GM18867 (cell line): Measurements from ENCODE around the gene ADGRA1.

Source experiments
- ATAC-seq: cut with Tn5 transposase; IDR thresholded peaks from one replicate; pipeline ENCODE4 v1.9.1; 2021; ENCODE audit warnings: mild to moderate bottlenecking, moderate library complexity; ENCODE audit not compliant: unreplicated experiment

ADGRA1 gene

GRCh38 chr10:133160826-133161471 lies 73.2 kb downstream of the ADGRA1 start:
- ATAC-seq, result no peak

- ATAC-seq, result no peak
Measured at GRCh38 chr10:133161486-133162109, 73.9 kb downstream of the ADGRA1 start.

DNA sequence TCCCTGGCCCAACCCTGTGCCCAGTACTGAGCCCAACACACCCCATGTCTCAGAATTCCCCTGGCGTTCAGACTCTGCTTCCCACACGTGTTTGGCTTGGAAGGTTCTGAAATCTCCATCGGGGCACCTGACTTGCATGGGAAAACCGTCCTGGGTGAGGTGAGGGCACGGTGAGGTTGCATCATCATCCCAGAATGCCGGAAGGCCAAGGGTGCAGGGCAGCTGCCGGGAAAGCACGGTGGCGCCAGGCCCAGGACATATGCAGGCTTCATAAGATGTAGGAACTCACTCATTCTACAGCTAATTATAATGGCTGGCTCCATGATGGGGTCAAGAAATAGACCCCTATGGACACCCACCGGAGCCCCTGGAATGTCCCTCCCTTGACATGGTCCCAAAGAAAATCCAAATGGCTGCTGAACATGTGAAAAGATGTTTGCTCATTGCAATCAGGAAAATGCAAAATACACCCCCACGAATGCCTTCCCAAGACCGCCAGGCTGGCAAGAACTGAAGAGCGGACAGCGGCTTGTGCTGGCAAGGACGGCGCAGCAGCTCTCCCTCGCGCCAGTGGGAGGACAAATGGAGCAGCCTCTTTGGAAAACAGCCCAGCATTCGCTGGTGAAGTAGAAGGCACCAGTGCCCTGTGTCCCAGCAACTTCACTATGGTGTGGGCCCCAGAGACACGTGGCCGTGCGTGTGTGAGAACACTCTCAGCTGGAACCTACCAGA lies 74.6 kb downstream of the ADGRA1 start:
- no peak for ATAC-seq

DNA sequence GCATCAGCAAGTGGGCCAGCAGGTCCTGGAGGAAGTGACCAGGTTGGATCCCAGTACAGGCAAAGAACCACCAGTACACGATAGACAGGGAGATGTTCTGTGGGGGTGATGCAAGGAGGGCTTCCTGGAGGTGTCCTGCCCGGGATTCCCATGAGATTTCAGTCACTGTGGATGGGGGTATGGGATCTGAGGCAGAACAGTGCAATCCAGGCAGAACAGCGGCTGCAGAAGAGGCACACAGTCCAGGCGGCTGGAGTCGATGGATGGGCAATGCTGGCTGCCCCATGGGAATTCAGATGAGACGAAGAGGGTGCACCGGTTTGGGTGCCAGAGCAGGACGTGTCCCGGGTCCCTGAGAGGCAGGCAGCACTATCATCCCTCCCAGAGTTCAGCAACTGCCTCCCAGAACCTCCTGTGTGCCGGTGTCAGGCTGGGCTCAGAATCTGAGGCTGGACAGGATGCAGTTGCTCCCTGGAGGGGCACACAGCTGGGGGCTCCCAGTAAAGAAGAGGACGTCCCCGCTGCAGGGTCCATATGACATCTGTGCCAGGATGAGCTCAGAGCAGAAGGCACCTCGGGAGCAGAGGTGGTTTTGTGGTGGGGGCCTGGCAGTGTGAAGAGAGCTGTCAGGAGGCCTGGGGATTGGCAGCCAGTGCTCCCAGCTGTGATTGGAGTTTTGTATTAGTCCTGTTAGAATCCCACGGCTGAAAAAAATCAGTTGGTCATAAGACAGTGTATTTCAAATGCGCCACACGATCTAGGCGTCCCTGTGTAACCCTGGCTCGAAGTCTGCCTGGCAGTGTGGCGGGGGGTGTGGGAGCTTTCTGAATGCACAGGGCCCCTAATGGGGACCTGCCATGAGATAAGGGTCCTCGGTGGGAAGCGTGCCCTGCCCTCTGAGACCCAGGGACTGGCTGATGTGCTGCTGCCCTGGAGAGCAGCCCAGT lies 75.5 kb downstream of the ADGRA1 start:
- ATAC-seq, result no peak

GRCh38 chr10:133163889-133164815 lies 76.4 kb downstream of the ADGRA1 start:
- no peak for ATAC-seq

- ATAC-seq, result no peak
Measured at GRCh38 chr10:133164816-133165555, 77.3 kb downstream of the ADGRA1 start.

DNA sequence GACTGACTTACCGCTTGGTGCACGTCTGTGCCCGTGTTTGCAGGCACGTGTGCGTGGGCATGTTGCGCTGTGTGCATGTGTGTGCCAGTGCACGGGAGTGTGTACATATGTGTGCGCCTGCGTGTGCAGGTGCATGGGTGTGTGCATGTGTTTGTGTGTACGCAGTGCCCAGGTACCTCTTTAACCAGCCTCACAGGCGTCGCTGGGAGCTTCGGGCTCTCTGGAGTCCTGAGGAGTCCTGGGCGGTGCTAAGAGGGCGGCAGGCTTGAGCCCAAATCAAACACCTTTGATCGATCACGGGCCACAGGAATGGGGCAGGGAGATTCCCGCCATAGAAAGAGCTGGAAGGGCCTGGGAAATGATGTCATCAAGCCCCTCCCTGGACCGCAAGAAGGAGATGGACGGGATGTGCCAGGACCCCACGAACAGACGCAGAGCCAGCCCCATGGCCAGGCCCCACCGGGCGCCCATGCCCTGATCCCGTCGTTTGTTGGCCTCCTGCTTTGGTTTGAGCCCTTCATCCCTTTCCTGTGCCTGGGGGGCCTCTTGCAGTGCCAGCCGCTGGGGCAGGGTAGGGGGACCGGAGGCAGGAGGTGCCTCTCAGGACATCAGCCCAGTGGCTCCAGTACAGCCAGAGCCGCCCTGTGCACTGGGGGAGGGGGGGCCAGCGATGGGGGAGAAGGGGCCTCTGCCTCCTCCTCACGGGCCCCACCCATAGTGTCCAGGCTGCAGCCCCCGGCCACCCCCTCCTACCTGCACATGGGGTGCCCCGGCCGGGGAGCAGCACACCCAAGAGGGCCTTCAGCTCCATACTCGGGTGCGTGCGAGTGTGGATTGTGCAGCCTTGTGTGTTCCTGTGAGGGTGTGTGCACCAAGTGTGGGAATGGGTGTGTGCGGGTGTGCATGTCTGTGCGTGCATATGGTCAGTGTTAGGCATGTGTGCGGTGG lies 78.1 kb downstream of the ADGRA1 start:
- no peak for ATAC-seq

DNA sequence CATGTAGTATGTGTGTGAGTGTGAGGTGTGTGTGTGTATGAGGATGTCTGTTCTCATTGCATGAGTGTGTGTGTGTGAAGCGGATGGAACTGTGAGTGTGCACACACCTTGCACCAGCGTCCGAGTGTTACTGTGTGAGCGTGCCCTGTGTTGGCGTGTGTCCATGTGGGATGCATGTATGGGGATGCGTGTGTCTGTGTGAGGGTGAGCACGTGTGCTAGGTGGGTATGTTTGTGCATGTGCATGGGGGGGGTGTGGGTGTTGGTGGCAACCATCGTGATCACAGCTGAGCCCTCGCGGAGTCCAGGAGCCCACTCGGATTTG lies 78.7 kb downstream of the ADGRA1 start:
- no peak for ATAC-seq

GRCh38 chr10:133166828-133167692 lies 79.3 kb downstream of the ADGRA1 start:
- no peak for ATAC-seq

- ATAC-seq, result no peak
Measured at GRCh38 chr10:133167693-133168616, 80.2 kb downstream of the ADGRA1 start.

DNA sequence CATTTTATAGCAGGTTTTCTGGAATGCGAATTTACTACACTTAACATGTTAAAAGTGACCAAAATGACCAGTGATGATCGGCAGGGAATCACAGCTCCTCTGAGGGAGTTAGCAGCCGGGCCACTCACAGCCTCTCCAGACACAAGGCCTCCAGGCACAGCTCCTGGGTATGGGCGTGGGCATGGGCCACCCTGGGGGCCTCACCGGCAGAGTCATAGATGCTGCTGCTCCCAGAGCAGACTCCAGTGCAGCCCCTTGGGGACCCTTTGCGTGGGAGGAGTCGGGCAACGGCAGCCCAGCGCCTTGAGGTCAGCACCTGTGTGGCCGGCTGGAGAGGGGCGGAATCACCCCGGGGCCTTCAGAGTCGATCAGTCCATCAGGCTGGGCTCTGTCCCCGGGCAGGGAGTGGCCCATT lies 80.9 kb downstream of the ADGRA1 start:
- no peak for ATAC-seq

GRCh38 chr10:133169173-133169947 lies 81.6 kb downstream of the ADGRA1 start:
- ATAC-seq, result no peak

- no peak for ATAC-seq
Measured at GRCh38 chr10:133170092-133170491, 82.4 kb downstream of the ADGRA1 start.

DNA sequence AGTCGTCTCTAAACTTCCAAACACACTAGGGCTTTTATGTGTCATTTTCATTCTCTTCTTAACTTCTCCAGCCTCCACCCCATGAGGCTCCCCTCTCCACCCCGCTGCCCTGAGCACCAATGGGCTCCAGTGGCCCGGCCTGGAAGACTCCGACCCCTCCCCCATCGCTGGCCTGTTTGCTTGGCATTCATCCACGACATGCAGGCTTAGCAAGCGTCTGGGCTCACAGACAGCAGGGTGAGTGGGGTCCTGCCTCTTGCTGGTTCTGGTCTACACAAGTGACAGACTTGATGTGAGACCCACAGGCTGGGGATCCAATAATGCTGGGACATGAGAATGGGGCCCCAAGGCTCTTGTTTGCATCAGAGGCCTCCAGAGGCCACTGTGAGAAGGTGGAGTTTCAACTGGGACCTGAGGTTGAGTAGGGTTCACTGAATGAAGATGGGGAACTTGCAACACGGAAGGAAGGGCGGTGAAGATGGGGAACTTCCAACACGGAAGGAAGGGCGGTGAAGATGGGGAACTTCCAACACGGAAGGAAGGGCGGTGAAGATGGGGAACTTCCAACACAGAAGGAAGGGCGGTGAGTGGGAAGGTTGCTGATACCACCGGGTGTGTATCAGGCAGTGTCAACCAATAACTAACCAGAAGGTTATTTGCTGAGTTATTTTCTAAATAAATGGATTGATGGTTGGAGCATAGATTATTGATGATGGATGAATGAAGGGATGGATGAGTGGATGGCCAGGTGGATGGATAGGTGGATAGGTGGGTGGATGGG lies 86.3 kb downstream of the ADGRA1 start:
- ATAC-seq, result no peak
